Chondrocyte (in vitro differentiated cells): ENCODE results near the gene C1QTNF8. TPM values are rescaled to one million over a fixed set of nuclear protein-coding genes. Genes with fewer than 3 reads are reported as not detected.

Experiments
- DNase-seq: peaks from one replicate; pipeline ENCODE4 v3.0.0; 2021; ENCODE audit warnings: mixed read lengths, low spot score
- H3K27ac Mint-ChIP-seq: one replicate; pipeline ENCODE4 v1.8.0; 2021; ENCODE audit warnings: mild to moderate bottlenecking, moderate library complexity, mixed read lengths; ENCODE audit not compliant: unreplicated experiment
- H3K27me3 Mint-ChIP-seq: 2 replicates; pipeline ENCODE4 v1.8.0; 2021; ENCODE audit warnings: low read depth, mixed read lengths
- H3K36me3 Mint-ChIP-seq: 2 replicates; pipeline ENCODE4 v1.8.0; 2021; ENCODE audit warnings: low read depth, mixed read lengths
- H3K4me1 Mint-ChIP-seq: 2 replicates; pipeline ENCODE4 v1.8.0; 2021; ENCODE audit warnings: low read depth, mild to moderate bottlenecking, mixed read lengths
- H3K4me3 Mint-ChIP-seq: one replicate; pipeline ENCODE4 v1.8.0; 2021; ENCODE audit warnings: mild to moderate bottlenecking, moderate library complexity, mixed read lengths; ENCODE audit not compliant: unreplicated experiment
- H3K9me3 Mint-ChIP-seq: 2 replicates; pipeline ENCODE4 v1.8.0; 2021; ENCODE audit warnings: low read depth, mixed read lengths
- total RNA-seq: library from RNA; stranded (reverse); gene quantifications from 3 replicates; pipeline ENCODE4 v1.2.1, GENCODE V29; 2021
- TF ChIP-seq, protein P1 (sequence below): fragments of 200-600 bp; sonication (generic); IDR thresholded peaks from 2 replicates; pipeline ENCODE4 v1.5.0; 2021; ENCODE audit warnings: antibody characterized with exemption, mild to moderate bottlenecking, moderate library complexity

C1QTNF8 gene
- total RNA-seq, 1 donor from 2014 or later = not detected

DNA sequence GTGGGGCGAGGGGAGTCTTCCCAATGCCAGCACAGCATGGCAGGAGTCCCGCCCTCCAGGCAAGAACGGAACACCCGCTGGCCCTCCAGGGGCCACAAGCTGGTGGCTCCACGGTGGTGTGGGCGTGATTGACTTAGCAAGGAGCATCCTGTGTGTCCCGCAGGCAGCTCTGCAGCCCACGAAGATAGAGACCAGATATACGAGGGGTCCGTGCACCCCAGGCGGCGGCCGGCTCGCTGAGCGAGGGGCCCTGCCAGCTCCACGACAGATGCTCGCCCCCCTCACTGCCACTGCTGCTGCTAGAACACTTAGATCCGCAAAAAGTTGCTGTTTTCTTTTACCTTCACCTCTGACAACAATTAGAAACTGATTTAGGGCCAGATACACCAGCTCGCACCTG lies 46.9 kb upstream of the C1QTNF8 start:
- Mint-ChIP-seq H3K4me3 (no peak overlapping the region), H3K4me1 (no peaks in the 10 kb centered on the region), H3K36me3 (peaks cover 2% of the 10 kb centered on the region), H3K27me3 (peaks cover 12% of the 10 kb centered on the region), H3K27ac (no peak overlapping the region), H3K9me3 (peaks cover 4% of the 10 kb centered on the region)
- TF ChIP-seq, protein P1, sequence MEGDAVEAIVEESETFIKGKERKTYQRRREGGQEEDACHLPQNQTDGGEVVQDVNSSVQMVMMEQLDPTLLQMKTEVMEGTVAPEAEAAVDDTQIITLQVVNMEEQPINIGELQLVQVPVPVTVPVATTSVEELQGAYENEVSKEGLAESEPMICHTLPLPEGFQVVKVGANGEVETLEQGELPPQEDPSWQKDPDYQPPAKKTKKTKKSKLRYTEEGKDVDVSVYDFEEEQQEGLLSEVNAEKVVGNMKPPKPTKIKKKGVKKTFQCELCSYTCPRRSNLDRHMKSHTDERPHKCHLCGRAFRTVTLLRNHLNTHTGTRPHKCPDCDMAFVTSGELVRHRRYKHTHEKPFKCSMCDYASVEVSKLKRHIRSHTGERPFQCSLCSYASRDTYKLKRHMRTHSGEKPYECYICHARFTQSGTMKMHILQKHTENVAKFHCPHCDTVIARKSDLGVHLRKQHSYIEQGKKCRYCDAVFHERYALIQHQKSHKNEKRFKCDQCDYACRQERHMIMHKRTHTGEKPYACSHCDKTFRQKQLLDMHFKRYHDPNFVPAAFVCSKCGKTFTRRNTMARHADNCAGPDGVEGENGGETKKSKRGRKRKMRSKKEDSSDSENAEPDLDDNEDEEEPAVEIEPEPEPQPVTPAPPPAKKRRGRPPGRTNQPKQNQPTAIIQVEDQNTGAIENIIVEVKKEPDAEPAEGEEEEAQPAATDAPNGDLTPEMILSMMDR = no peak
- no peak for DNase-seq

DNA sequence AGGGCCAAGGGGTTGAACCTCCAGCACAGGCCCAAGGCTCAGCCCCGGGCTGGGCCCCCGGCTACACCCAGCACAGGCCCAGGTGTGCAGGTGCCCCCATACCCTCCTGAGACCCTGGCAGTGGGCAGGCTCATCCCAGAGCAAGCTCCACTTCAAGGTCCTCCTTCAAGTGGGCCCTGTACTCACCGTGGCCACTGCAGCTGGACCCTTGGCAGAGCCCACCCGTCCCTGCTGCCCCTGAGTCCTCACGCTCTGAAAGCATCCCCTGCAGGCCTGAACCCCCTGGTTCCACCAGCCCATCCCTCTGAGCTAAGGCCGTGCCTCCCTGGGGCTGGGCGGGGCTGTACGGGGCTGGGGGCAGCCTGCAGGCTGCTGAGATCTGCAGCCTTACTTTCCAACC lies 45.7 kb upstream of the C1QTNF8 start:
- no peaks in the 10 kb centered on the region for H3K4me1 Mint-ChIP-seq
- H3K36me3 Mint-ChIP-seq = peaks cover 2% of the 10 kb centered on the region
- H3K4me3 Mint-ChIP-seq = no peak overlapping the region
- peaks cover 15% of the 10 kb centered on the region for H3K27me3 Mint-ChIP-seq
- TF ChIP-seq, protein P1 = no peak
- DNase-seq = no peak
- H3K9me3 Mint-ChIP-seq = no peaks in the 10 kb centered on the region
- H3K27ac Mint-ChIP-seq = no peak overlapping the region

DNA sequence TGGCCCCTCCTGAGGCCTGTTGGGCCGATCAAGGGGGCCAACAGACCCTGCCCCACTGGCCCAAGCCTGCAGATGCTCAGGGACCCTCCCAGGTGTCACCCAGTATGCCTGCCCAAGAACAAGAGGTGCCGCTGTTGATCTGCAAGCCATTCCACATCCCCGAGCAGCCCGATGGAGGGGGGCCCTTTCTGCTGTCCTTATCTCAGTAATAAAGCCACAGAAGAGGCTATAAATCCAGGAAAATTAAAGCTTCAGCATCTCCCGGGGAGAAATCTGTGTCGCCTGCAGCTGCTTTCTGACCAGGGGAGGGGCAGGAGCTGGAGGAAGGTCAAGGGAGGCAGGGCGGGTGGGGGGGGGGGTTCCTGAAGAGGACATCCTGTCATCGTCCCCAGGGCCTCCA lies 45.1 kb upstream of the C1QTNF8 start:
- no peak overlapping the region for H3K27ac Mint-ChIP-seq
- no peaks in the 10 kb centered on the region for H3K9me3 Mint-ChIP-seq
- no peak overlapping the region for H3K4me3 Mint-ChIP-seq
- H3K27me3 Mint-ChIP-seq = peaks cover 15% of the 10 kb centered on the region
- TF ChIP-seq, protein P1 = no peak
- peaks cover 4% of the 10 kb centered on the region for H3K36me3 Mint-ChIP-seq
- no peaks in the 10 kb centered on the region for H3K4me1 Mint-ChIP-seq
- DNase-seq = no peak

DNA sequence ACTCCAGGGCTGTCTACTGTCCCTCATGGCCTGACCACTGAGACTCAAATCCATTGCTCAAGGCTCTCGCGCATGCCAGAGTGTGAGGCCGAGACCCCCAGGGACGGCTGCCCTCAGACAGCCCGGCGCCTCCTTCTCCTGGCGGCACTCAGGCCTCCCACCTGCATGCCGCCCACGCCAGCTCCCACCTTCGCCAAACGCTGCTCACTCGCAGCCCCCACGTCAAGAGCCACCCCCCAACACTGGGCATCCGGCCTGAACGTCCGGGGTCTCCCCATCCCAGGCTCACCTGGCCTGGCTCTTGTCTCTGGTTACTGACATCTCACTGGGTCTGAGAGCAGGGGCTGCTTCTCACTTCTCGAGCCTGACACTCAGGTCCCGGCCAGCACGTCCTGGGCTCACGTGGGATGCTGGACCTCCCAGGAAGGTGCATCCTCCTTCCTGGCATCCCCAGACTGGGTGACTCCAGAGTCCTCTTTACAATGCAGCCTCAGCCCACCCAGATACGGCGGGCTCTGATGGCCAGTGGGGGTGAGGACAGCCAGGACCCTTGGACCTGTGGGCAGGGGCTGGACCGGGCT lies 44.6 kb upstream of the C1QTNF8 start:
- peaks cover 4% of the 10 kb centered on the region for H3K36me3 Mint-ChIP-seq
- peaks cover 15% of the 10 kb centered on the region for H3K27me3 Mint-ChIP-seq
- no peaks in the 10 kb centered on the region for H3K4me1 Mint-ChIP-seq
- TF ChIP-seq, protein P1 = no peak
- H3K4me3 Mint-ChIP-seq = no peak overlapping the region
- H3K9me3 Mint-ChIP-seq = no peaks in the 10 kb centered on the region
- DNase-seq = no peak
- no peak overlapping the region for H3K27ac Mint-ChIP-seq

DNA sequence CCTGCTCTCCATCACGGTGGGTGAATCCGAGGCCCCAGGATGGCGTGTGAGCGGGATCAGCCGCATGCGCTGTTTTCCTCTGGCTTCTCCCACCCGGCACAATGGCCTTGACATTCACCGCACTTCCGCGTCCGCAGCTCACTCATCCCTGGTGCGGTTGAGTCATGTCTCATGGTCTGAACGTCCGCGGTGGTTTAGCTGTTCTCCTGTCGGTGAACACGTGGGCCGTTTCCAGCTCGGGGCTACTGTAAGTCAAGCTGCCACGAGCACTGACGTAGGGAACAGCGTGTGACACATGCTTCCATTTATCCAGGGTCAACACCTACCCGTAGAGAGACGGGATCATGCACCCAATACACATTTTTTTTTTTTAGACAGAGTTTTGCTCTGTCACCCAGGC lies 41.6 kb upstream of the C1QTNF8 start:
- peaks cover 12% of the 10 kb centered on the region for H3K27me3 Mint-ChIP-seq
- H3K36me3 Mint-ChIP-seq = peaks cover 4% of the 10 kb centered on the region

More for the DNA sequence above, 41.6 kb upstream of the C1QTNF8 start:
- DNase-seq = no peak
- Mint-ChIP-seq H3K9me3 (no peaks in the 10 kb centered on the region), H3K4me1 (no peaks in the 10 kb centered on the region), H3K27ac (no peak overlapping the region), H3K4me3 (no peak overlapping the region)
- TF ChIP-seq, protein P1 = no peak
